HG03521 (cell line): ENCODE data around the gene OR6N2.

Experiments
- ATAC-seq: cut with Tn5 transposase; IDR thresholded peaks from one replicate; pipeline ENCODE4 v1.9.1; 2021; ENCODE audit warnings: mild to moderate bottlenecking, moderate library complexity; ENCODE audit not compliant: unreplicated experiment

OR6N2 gene

GRCh38 chr1:158754420-158754819 is 26.6 kb downstream of the OR6N2 start, which contains the start of gene OR6K6:
OR6K6 (plus strand) TSS chr1:158754720; CDS start chr1:158754888, 168 bp downstream.
- ATAC-seq: no peak

GRCh38 chr1:158752155-158752712 is 28.8 kb downstream of the OR6N2 start:
- no peak for ATAC-seq

DNA sequence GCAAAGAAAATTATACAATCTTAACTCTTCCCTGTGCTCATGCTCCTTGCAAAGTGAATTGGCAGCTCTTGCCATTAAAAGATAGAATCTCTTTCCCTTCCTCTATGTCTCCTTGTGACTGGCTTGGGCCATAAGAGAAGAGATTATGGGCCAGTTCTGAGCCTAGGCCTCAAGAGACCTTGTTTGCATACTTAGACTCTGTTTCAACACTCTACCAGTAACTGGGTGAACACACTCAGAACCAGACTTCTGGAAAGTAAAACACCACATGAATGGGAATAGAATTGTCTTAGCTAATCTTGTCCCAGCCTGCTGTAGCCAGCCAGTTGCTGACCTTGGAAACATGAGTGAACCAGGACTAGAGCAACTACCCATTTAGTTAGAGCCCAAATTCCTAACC is 45.2 kb downstream of the OR6N2 start:
- ATAC-seq: no peak

DNA sequence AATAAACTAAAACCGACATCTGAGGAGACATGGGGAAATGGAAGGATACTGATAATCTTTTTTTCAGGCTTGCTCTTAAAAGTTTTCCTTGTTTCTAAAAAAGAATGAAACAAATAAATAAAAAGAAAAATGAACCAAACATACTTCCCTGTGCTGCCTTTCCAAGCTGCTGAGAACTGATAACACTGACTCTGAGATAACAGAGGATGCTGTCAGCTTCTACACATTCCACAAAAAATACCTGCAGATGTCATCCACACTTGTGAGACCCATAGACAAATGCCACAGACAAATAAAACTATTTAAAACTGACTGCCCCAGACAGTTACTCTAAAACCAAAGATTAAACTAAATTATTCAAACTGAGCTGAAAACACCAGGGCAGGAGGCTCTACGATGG is 48.5 kb downstream of the OR6N2 start:
- ATAC-seq: no peak

GRCh38 chr1:158731707-158732106 is 49.3 kb downstream of the OR6N2 start:
- ATAC-seq: no peak

- no peak for ATAC-seq
Measured at GRCh38 chr1:158730453-158730852, 50.6 kb downstream of the OR6N2 start.

GRCh38 chr1:158728510-158729225 is 52.3 kb downstream of the OR6N2 start:
- ATAC-seq: no peak

DNA sequence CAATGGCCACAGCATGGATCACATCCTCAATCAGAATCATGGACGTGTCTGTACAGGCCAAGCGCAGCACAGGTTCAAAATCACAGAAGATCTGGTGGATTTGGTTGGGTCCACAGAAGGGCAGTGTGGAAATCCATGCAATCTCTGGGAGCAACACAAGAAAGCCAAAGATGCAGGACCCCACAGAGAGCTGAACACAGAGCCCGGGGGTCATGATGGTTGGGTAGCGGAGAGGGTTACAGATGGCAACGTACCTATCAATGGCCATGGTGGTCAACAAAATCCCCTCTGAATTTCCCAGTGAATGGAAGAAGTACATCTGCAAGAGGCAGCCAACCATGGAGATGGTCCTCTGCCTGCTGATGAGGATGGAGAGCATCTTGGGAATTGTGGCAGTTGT is 56.6 kb downstream of the OR6N2 start:
- no peak for ATAC-seq
